A549 (cell line): ENCODE results near the gene RASSF8.

Experiments
- EP300 ChIP-seq, 2 experiments: fragments of >200 bp; sonication (Bioruptor Twin); formaldehyde crosslinking; IDR thresholded peaks; 2 replicates in 1 of 2; 3 replicates in 1 of 2; pipeline ENCODE4 v1.6.1; 2016 to 2017
- HDAC2 ChIP-seq: fragments of 200-600 bp; sonication (generic); IDR thresholded peaks from 2 replicates; pipeline ENCODE4 v1.6.1; 2016
- RAD21 ChIP-seq, 2 experiments: fragments of >200 bp in 1 of 2; sonication (Bioruptor Twin) in 1 of 2; formaldehyde crosslinking in 1 of 2; IDR thresholded peaks in 1 of 2; conservative IDR thresholded peaks in 1 of 2; 2 replicates in 1 of 2; 3 replicates in 1 of 2; pipeline ENCODE4 v1.6.1; 2012 to 2018; ENCODE audit warnings: inconsistent platforms in 1 of 2

DNA sequence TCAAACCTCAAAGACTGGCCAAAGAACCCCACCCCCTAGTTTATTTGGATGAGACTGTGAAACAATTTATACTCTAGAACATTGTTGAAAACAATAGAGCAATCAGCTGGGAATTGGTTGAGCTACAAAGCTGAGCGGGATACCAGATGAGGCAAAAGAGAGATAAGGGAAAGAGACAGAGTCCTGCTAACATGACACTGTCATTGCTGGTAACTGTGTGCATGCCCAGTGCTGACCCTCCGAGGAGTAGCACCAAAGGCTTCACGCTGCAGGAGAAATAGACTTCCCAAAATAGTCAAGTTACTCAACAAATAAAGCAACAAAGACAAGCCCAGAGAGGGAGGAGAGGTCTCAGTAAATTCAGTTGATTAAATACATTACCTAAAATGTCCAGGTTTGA, 63.6 kb downstream of the RASSF8 start:
- no peak for TF ChIP-seq HDAC2
- TF ChIP-seq EP300 (IDR thresholded peaks at IDR 0.05): no peak
- TF ChIP-seq RAD21 (conservative IDR thresholded peaks at IDR 0.05 in 1 of 2, IDR thresholded peaks at IDR 0.05 in 1 of 2): no peak
